ENCODE results near the gene SPTBN1.

DNA sequence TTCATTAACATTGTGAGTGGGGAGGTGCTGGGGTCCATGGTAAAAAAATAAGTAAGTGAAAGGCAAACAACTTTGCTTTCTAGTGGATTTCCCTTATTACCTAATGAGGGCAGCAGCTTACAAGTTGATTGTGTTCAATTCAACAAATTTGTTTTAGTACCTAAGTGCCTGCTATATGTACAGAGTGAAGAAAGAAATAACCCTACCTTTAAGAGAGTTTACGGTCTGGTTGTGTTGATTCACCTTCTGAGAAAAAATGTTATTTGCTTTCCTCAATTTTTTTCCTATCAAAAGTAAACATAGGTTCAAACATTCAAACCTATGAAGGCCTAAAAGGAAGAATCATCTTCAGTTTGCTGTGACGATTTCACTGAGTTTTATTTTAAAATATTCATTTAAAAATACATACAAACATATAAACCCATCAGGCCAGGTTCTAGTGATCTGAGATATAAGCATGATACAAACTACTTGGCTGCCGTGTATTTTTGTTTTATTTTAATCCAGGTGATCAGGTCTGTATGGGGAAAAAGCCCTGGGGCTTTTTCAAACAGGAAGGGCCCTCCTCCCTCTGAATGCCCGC lies 1.5 kb upstream of the SPTBN1 start:
- TF ChIP-seq, protein P1, sequence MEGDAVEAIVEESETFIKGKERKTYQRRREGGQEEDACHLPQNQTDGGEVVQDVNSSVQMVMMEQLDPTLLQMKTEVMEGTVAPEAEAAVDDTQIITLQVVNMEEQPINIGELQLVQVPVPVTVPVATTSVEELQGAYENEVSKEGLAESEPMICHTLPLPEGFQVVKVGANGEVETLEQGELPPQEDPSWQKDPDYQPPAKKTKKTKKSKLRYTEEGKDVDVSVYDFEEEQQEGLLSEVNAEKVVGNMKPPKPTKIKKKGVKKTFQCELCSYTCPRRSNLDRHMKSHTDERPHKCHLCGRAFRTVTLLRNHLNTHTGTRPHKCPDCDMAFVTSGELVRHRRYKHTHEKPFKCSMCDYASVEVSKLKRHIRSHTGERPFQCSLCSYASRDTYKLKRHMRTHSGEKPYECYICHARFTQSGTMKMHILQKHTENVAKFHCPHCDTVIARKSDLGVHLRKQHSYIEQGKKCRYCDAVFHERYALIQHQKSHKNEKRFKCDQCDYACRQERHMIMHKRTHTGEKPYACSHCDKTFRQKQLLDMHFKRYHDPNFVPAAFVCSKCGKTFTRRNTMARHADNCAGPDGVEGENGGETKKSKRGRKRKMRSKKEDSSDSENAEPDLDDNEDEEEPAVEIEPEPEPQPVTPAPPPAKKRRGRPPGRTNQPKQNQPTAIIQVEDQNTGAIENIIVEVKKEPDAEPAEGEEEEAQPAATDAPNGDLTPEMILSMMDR (conservative IDR thresholded peaks at IDR 0.05; ENCODE audit: low read depth, low read length) = no peak
- no peak for TF ChIP-seq POLR2A (IDR thresholded peaks at IDR 0.05; ENCODE audit: low read depth, low read length)
- no peak for TF ChIP-seq USF2 (IDR thresholded peaks at IDR 0.05; ENCODE audit: low read depth, low read length)
- TF ChIP-seq NFE2L2 (IDR thresholded peaks at IDR 0.05; ENCODE audit: low read depth, low read length) = no peak
- TF ChIP-seq BHLHE40 (IDR thresholded peaks at IDR 0.05; ENCODE audit: low read depth, low read length) = no peak
- no peak for TF ChIP-seq MXI1 (IDR thresholded peaks at IDR 0.05; ENCODE audit: borderline replicate concordance, low read depth, low read length)
- no peak for TF ChIP-seq RAD21 (IDR thresholded peaks at IDR 0.05; ENCODE audit: low read length)
- no peak for TF ChIP-seq SMC3 (IDR thresholded peaks at IDR 0.05; ENCODE audit: low read depth, low read length)
- TF ChIP-seq CEBPB (IDR thresholded peaks at IDR 0.05; ENCODE audit: low read depth, low read length) = no peak
- TF ChIP-seq MAZ (IDR thresholded peaks at IDR 0.05; ENCODE audit: borderline replicate concordance, low read depth, low read length) = no peak
- TF ChIP-seq MAFK (IDR thresholded peaks at IDR 0.05; ENCODE audit: low read depth, low read length) = no peak
- TF ChIP-seq, protein P2, sequence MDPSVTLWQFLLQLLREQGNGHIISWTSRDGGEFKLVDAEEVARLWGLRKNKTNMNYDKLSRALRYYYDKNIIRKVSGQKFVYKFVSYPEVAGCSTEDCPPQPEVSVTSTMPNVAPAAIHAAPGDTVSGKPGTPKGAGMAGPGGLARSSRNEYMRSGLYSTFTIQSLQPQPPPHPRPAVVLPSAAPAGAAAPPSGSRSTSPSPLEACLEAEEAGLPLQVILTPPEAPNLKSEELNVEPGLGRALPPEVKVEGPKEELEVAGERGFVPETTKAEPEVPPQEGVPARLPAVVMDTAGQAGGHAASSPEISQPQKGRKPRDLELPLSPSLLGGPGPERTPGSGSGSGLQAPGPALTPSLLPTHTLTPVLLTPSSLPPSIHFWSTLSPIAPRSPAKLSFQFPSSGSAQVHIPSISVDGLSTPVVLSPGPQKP (IDR thresholded peaks at IDR 0.05; ENCODE audit: borderline replicate concordance, low read depth, low read length) = no peak
- no peak for TF ChIP-seq FOS (IDR thresholded peaks at IDR 0.05; ENCODE audit: low read depth, low read length)
- TF ChIP-seq RCOR1 (IDR thresholded peaks at IDR 0.05; ENCODE audit: insufficient replicate concordance, low read length) = no peak

Data from IMR-90 (cell line).